GM18858 (cell line): ENCODE results near the gene COX20.
"Not testable (repeated sequence)": the region's sequence is repeated elsewhere in the genome, so short reads cannot be mapped to it uniquely, and the experiment has no call there.

Source experiments
- ATAC-seq: cut with Tn5 transposase; IDR thresholded peaks from one replicate; pipeline ENCODE4 v1.9.1; 2021; ENCODE audit not compliant: unreplicated experiment

COX20 gene

GRCh38 chr1:244821134-244821533 lies 14.3 kb upstream of the COX20 start:
- no peak for ATAC-seq

DNA sequence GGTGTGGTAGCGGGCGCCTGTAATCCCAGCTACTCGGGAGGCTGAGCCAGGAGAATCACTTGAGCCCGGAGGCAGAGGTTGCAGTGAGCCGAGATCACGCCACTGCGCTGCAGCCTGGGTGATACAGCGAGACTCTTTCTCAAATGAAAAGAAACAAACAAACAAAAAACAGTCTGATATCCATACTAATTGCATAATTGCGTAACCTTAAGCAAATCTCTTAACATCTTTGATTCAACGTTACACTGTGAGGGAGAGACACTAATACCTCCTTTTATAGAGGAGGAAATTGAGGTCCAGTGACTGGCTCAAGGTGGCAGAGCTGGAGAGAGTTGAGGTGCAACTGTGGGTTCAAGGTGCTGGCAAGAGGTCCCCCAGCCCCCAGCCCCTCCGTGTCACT lies 12.6 kb upstream of the COX20 start:
- ATAC-seq, result no peak

DNA sequence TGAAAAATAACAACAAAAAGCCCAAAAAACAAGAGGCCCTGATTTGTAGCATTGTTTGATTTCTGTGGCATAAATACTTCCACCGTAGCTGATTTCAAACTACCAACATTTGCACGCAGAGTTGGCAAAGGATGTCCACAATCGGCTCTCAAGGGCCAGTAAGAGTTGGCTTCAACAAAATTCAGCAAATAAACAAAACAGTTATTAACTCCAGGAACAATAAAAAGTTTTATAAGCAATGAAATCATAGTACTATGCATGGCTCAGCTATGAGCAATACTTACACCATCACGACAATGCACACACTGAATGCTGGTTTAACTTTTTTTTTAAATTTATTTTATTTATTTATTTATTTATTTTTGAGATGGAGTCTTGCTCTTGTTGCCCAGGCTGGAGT lies 8.7 kb upstream of the COX20 start:
- ATAC-seq, result no peak

DNA sequence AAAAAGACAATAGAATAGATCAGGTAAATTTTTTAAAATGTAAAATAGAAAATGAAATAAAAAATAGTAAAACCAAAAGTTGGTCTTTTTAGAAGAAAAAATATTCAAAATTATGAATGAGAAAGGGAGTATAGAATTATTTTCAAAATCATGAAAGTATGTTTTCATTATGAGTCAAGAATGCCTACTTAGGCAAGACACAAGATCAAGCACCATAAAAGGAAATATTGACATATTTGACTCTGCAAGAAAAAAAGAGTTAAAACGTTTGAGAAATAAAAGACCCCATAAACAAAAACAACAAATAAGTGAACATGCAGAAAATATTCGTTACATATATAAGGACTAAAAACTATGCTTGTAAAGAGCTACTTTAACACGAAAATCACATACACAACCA lies 4.8 kb upstream of the COX20 start:
- no peak for ATAC-seq

- not testable (repeated sequence) for ATAC-seq
Measured at GRCh38 chr1:244833260-244833659, 2.2 kb upstream of the COX20 start.

DNA sequence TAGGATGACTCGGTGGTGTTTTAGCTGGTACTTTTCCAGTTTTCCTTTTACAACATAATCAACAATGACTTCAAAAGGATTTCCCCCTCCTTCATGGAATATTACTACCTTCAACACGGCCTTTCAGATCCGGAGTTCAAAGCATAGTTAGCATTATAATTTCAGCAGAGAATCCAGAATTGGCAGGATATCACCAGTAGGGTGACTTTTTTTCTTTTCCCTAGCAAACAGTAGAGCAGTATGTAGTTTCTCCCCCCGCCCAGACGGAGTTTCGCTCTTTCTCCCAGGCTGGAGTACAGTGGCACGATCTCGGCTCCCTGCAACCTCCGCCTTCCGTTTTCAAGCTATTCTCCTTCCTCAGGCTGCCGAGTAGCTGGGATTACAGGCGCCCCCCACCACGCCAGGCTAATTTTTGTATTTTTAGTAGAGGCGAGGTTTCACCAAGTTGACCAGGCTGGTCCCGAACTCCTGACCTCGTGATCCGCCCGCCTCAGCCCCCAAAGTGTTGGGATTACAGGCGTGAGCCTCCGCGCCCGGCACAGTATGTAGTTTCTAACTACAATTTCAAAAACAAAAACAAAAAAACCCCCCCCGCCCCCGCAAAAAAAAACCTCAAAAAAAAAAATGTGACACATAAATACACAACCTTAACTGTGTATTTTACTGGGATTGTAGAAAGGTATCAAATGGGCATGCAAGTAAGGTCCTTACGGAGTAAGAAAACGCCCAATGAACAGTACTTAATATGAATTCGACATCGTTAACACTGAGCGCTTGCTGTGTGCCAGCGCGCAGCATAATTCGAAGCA lies 1.5 kb upstream of the COX20 start:
- peak; percentile 11 for ATAC-seq

DNA sequence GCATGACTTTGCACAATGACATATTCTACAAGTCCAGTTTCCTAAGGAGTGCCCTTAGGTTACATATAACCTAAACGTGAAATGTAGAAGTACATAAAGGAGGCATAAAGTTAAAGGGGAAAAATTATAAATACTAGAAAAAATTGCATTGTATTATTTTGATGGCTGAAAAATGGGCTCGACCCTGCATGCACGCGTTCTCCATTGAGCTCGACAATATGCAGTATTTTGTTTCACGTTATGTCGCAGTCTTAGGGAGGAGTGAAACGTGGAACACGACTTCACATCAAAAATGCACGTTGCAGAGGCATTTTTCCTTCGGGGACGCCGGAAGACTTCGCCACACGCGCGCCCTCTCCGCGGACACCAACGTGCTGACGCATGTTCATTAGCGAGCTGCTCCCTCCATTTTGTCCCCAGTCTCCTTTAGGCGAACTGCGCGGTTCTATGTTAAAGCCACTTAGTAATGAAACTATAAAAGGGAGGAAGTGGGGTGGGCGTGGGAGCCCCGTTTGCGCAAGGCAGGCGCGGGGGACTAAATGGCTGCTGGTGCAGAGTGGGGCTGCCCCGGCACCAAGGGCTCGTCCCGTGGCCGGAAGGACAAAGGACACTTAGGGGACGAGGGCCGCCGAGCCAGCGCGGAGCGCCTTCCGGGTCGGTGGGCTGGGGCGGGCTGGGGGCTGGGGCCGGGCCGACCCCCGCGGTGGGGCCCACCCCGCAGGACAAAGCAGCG lies 749 bp upstream of the COX20 start:
- peak; percentile 63 for ATAC-seq

GRCh38 chr1:244836135-244836521 lies 670 bp downstream of the COX20 start:
- no peak for ATAC-seq

GRCh38 chr1:244836584-244836983 lies 1.1 kb downstream of the COX20 start:
- ATAC-seq, result no peak

DNA sequence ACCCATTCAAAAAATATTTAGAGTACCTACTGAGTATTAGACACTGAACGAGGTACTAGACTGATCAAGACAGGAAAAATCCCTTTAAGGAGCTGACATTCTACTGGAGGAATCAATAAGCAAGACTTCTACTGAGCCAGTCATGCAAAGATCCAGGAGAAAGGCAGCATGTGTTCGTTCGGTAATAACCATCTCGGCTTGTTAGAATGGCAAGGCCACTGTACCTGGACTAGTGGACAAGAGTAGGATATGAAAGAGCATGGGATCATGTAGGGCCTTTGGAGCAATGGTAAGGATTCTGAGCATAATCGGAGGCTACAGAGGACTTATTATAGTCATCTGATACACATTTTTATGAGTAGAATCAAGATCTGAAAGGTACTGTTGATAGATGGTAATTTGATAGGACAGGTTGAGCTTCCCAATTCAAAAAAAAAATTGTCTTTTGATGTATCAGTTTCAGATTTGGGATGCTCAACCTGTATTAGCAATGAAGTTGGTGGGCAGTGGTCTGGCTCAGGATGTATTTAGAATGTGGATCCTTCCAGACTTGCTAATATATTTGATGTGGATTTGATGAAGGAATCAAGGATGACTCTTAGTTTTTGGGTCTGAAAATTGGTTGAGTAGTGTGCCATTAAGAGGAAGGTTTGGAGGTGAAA lies 2.3 kb downstream of the COX20 start:
- no peak for ATAC-seq

GRCh38 chr1:244839656-244840055 lies 4.2 kb downstream of the COX20 start:
- no peak for ATAC-seq

DNA sequence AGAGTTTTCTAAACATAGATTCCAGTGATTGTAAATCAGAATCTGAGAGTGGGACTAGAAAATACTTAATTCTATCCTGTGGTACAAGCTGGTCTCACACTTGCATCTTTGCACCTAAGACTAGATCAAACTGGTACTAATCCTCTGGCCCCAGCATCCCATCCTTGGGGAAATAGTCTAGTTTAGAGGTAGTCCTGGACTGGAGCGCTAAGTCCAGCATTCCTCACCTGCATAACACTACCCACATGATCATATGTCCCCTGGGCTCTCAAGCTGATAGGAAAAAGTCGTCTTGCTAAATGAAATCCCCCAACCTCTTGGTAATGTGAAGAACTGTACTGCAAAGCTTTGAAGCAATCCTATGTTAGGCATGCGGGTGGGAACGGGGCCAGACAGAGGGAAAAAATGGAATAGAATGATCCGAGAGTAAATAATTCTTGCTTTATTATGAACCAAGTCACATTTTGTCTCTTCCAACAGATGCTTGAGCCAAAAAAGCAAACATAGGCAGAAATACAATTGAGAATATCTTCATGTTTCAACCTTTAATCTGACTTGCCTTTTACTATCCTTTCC lies 4.8 kb downstream of the COX20 start:
- no peak for ATAC-seq

- no peak for ATAC-seq
Measured at GRCh38 chr1:244841273-244841927, 5.9 kb downstream of the COX20 start.

- ATAC-seq, result no peak
Measured at GRCh38 chr1:244843148-244843978, 7.9 kb downstream of the COX20 start.

GRCh38 chr1:244844155-244845121 lies 9.0 kb downstream of the COX20 start:
- ATAC-seq, result no peak

DNA sequence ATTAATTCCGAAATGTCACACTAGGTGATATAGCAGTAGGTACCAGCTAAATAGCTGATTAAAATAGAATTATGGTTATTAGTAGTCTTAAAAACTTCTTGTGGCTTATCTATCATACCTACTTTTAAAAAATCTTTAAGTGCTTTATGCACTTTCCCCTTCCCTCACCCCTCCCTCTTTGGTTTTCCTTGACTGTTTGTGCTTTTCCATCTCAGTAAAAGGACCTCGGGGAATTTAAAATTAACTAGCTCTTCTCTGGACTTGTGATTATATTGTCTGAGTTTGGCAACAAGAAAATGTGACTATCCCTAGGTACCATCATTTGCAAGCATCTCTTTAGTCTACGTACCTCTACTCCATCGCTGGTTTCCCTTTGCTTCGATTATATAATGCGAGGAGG lies 11.2 kb downstream of the COX20 start:
- no peak for ATAC-seq

DNA sequence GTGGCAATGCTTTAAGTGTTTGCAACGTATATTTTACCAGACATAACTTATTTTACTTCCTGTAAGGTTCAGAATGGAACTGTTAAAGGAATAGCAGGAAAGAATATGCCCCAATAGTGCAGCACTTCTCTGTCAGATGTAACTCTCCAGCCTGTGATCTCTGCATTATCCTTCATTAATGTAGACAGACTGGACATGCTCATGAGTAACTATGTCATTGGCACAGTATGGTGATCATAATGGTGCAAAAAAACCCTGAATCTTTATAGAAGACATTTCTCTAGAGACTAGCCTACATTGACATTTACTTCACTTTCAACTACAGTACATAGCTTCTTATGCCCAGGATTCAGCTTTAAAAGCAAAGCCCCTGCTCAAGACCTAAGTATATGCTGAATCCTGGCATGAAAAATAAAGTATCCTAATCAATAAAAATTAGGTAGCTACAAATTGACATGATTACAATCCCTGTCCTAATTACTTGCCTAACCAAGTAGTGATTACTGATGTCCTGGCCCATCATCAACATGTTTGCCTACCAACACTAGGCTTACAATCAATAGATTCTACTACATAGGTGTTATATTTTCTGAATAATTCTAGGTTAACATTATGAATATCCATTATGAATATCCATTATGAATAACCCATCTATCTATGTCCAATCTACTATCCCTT lies 13.9 kb downstream of the COX20 start:
- no peak for ATAC-seq

DNA sequence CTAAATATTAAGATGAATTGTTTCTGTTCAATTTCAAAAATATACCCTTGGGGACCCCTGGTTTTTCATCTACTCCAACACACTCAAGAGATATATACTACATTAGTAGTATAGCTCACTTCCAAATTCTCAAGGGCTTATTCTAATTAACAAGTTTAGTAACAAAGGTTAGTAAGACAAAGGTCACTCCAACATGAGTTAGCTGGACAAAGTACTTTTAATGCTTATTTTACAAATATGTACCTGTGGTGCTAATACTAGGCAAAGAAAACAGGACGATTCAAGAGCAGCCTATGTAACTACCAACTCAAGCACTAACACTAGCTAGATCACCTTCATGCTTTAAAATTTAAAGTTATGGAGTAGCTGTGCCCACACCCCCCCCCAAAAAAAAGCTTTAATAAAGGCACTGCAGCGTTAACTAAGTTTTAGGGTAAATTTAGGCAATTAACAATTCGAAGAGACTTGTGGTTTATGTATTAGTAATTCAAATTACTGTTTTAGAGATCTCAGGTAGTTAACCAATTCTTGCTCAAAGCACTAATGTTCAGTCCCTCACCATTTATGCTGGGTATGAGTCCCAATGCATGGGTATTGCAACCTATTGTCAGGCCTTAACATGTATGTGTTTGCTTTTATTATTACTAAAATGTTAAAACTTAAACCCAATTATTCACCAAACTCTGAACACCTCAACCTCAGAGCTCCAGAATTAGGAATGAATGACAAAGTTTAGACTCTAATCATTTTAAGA lies 14.8 kb downstream of the COX20 start:
- no peak for ATAC-seq
